ENCODE results near the gene HNRNPUL1.

DNA sequence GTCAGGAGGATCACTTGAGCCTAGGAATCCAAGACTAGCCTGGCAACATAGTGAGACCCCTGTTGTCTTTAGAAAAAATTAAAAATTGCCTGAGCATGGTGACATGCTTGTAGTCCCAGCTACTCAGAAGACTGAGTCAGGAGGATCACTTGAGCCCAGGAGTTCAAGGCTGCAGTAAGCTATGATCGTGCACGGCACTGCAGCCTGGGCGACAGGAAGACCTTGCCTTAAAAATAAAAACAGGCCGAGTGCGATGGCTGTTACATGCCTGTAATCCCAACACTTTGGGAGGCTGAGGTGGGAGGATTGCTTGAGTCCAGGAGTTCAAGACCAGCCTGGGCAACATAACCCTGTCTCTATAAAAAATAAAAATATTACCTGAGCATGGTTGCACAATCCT, 5.4 kb downstream of the HNRNPUL1 start:
- TF ChIP-seq EZH2 (IDR thresholded peaks at IDR 0.05; ENCODE audit: insufficient read depth, poor library complexity, severe bottlenecking) (no peak), EZH2phosphoT487 (IDR thresholded peaks at IDR 0.05; ENCODE audit: insufficient read depth, low read depth) (no peak)
